ENCODE results near the gene VWA3B.
"Not testable (repeated sequence)": the region's sequence is repeated elsewhere in the genome, so short reads cannot be mapped to it uniquely, and the experiment has no call there.

VWA3B gene

GRCh38 chr2:98253461-98254070 is 166.6 kb downstream of the VWA3B start:
- DNase-seq (ENCODE audit: low spot score): no peak

GRCh38 chr2:98254504-98255059 is 167.6 kb downstream of the VWA3B start:
- DNase-seq (ENCODE audit: low spot score): no peak

GRCh38 chr2:98258906-98259305 is 171.9 kb downstream of the VWA3B start:
- DNase-seq (ENCODE audit: low spot score): no peak

GRCh38 chr2:98263362-98263761 is 176.4 kb downstream of the VWA3B start:
- DNase-seq (ENCODE audit: low spot score): no peak

- not testable (repeated sequence) for DNase-seq (ENCODE audit: low spot score)
These were observed 181.3 kb downstream of the VWA3B start for GRCh38 chr2:98268225-98268624.

GRCh38 chr2:98269274-98269673 is 182.3 kb downstream of the VWA3B start:
- DNase-seq (ENCODE audit: low spot score): peak; percentile 48

DNA sequence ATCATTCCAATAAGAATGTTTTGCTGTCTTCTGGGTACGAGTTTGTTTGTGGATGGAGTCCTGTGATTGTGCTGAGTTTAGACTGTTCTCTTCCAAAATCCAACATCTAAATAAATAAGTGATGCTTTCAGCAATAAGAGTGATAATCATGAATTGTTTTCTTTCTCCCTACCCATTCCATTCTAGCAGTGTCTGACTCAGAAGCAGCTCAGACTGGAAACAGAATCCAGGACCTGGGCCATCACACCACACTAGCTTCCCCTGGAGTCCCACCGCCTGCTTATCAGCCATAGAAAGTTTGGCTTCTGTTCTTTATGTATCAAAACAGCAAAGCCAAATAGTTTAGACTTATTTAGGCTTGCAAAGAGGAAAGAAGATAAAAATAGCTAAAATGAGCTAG is 182.9 kb downstream of the VWA3B start:
- no peak for DNase-seq (ENCODE audit: low spot score)

DNA sequence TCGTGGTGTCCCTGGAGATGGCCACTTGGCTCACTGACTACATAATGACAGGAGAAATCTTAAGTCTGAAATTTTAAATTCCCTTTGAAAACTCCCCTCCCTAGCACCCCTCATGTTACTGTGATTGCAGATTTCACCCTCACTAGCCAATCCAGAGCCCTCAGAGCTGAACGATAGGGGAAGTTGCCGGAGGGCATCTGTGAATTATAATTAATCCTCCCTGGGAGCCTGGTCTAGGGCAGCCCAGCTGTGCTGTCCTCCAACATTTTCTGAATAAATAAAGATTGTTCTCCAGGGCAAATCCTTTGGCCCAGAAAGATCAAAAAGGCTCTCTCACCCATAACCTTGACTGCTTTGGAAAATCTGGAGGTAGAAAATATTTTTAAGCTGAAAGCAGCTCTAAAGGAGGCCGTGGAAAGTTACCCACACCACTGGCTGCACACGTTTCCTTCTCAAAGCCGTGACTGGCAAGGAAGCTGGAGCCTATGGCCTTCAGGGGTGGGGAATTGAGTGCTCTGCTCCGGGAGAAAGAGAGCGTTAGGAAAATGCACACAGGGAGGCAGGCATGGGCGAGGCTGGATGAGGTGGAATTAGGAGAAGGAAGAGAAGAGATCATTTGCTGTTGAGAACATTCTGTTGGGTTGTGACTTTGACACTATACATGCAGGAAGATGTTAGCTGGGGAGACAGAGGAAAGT is 190.3 kb downstream of the VWA3B start:
- DNase-seq (ENCODE audit: low spot score): no peak

DNA sequence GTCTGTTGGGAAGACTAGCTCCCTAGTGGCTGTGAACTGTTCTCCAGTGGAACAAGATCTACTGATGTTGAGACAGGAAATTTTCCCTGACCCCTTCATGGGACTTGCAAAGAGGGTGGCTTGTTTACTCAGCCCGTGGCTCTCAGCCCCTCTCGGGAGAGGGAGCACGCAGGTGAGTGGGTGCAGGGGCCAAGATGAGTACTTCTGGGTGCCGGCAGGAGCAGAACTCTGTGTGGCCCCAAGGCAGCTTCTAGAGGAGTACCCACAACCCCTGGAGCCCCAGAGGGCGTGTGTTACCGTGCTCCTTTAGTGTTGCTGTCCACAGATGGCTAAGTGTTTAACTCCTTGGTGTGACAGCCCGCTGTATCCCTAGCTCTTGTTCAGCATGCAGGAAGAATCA is 191.1 kb downstream of the VWA3B start:
- no peak for DNase-seq (ENCODE audit: low spot score)

- DNase-seq (ENCODE audit: low spot score): no peak
These were observed 193.6 kb downstream of the VWA3B start for GRCh38 chr2:98280376-98281102.

GRCh38 chr2:98281607-98282006 is 194.6 kb downstream of the VWA3B start:
- no peak for DNase-seq (ENCODE audit: low spot score)

- DNase-seq (ENCODE audit: low spot score): no peak
These were observed 195.1 kb downstream of the VWA3B start for GRCh38 chr2:98282109-98282508.

DNA sequence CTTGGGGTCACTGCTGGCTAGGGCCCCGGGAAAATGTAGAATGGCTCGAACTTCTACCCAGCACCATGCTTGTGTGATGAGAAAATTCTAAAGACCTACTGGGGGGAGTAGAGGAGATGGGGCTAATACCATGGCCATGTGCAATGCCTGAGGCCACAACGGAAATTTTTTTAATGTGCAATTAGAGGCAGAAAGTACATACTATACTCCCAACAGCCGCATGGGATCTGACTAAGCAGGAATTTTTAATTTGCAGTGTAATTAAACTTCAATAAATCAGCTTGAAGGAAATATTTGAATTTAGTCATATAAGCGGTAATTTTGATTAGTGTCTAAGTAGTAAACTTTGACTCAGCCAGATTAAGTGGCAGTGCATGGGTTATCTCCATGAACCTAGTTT is 206.1 kb downstream of the VWA3B start:
- DNase-seq (ENCODE audit: low spot score): no peak

GRCh38 chr2:98293931-98294687 is 207.1 kb downstream of the VWA3B start:
- no peak for DNase-seq (ENCODE audit: low spot score)

DNA sequence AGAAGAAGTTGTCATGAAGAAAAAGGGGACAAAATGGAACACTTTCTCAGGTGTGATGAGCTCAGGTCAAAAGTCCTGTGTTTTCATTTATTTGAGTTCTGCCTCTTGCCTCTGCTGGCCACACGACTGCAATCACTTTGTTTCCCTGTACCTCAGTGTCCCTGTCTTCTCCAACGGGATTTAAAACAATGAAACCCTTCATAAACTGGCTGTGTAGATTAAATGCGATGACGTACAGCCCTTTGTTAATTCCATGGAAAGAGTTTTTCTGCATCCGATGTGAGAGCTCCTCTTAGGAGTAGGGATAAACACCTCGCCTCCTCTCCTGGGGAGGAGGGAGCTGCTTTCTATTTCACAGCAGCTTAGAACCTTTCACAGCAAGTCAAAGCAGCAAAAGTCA is 207.7 kb downstream of the VWA3B start:
- no peak for DNase-seq (ENCODE audit: low spot score)

GRCh38 chr2:98295275-98295674 is 208.3 kb downstream of the VWA3B start:
- no peak for DNase-seq (ENCODE audit: low spot score)

DNA sequence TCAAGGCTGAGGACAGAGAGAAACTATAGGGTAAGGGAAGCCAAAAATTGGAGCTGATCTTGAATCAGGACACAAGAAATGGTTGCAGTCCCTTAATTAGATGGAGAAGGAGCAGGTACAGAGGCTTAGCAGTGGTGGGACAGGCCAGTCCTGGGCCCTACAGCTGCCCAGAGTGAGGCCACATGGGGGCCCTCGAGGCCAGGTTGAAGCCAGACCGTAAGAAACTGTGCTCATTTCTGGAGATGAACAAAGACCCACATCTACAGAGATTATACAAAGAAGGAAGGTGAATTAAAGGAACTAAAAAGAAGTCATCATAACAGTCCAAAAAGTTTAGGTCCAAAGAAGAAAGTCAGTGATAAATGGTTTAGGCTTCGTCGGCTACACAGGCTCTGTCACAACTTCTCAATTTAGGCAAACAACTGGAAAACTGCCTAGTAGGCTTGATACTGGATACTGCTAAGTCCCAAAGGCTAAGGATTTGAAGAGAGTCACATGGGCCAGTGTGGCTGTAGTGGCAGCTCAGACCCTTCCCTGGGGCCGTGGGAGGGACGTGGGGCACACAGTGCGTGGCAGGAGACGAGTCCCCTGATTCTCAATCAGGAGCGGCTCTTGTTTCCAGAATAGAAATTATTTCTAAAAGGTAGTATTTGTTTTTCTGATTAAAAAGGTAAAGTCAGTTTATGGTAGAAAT is 208.9 kb downstream of the VWA3B start:
- no peak for DNase-seq (ENCODE audit: low spot score)

DNA sequence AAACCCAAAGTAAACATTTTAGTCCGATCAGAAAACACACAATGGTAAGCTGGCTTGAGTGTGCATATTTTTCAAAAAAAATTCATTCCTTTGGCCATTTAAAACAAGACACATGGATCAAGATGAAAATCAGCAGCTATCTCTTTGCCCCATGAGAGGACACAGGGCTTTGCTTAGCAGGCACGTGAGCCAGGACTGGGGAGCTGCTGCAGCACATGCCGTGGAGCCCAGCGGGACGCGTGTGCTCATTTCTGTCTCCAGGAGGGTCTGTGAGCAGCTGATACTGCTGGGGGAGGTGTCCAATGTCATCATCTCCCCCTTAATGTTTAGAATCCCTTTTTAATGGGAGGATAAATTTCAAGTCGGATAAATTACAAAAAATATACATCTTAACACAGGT is 209.5 kb downstream of the VWA3B start:
- DNase-seq (ENCODE audit: low spot score): no peak

- DNase-seq (ENCODE audit: low spot score): no peak
These were observed 211.1 kb downstream of the VWA3B start for GRCh38 chr2:98297817-98298682.

- no peak for DNase-seq (ENCODE audit: low spot score)
These were observed 211.8 kb downstream of the VWA3B start for GRCh38 chr2:98298683-98299164.
